NCI-H82 treated with DMSO at 0.1 percent for 48 hours (cell line): ENCODE data around the gene GATAD2B.

Experiments used
- DNase-seq: peaks from one replicate; lab custom pipeline; 2025; ENCODE audit not compliant: unreplicated experiment; lab: John Stamatoyannopoulos, UW

Gene GATAD2B

GRCh38 chr1:153922972-153923925 lies at the start of gene GATAD2B:
Gene GATAD2B, minus strand, starts transcription at chr1:153922972. Its CDS starts 94,625 bp downstream, at chr1:153828347.
- peak; percentile 100 for DNase-seq

DNA sequence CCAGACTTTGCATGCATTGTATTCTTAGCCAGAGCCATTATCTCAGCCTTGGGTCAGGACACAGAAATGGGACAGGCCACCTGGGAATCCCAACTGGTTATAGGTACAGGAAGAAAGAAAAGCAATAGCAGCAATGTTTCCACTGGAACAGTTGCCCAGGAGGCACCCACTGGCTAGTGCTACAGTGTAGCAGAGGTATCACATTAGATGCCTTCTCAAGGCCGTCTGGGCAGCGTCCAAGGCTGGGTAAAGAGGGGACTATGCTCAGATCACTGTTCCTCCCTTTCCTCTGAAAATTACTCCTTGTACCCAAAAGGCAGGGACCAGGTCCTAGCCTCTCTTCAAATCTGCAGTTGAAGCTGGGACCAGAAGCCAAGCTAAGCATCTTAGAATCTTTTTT lies 47.6 kb upstream of the GATAD2B start:
- DNase-seq, result no peak

- DNase-seq, result no peak
Observed at GRCh38 chr1:153968972-153969371, 46.2 kb upstream of the GATAD2B start.

DNA sequence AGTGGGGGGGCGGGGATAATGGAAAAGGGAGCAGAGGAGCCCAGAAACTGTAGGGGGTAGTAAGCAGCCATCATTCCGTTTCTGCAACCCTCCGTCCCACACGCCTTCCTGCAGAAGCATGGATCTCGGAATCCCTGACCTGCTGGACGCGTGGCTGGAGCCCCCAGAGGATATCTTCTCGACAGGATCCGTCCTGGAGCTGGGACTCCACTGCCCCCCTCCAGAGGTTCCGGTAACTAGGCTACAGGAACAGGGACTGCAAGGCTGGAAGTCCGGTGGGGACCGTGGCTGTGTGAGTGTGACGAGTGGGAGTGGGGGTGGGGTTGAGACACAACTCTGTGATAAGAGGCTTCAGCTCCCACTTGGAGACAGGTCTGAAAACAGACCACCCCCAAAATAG lies 45.6 kb upstream of the GATAD2B start:
- no peak for DNase-seq

DNA sequence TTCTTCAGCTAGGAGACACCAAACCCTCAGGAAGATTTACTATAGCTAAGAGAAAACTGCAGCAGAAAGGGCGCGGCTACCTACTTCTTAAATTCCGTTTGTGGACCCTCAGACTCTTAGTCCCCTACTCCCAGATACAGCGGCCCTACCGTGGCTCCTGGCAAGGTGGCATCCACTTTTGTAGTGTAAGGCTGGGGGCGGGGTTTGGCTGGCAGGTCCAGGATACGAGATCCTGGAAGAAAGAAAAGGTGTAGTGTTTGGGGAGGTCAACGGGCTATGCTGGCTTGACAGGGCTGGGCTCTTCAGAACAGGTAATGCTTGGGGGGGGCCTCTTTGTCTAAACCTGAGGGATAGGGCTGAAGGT lies 45.2 kb upstream of the GATAD2B start:
- no peak for DNase-seq

GRCh38 chr1:153967107-153967999 lies 44.6 kb upstream of the GATAD2B start, which contains the start of gene CREB3L4:
Gene CREB3L4, plus strand, starts transcription at chr1:153967902. Its CDS starts 624 bp downstream, at chr1:153968526.
- peak; percentile 98 for DNase-seq

DNA sequence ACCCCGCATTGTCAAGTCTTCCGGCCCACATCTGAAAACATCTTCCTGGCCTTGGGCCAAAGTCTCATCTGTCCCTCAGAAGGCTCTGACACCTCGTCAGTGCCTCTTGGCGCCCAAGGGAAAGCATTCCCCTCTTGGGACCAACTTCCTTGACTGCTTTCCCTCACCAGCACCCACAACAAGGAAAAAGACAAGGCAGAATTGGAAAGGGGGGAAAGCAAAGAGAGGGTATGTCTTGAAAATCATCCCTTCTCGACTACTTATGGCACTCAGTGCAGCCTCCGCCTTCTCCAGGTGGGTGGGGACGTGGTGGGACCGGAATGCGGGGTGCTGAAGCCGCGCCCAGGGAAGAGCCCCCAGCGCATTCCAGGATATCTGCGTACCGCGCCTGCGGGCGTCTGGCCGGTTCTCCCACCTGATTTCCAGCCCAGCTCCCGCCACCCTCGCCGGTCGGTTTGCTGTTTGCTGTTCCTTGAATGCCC lies 41.1 kb upstream of the GATAD2B start:
- peak; percentile 79 for DNase-seq

DNA sequence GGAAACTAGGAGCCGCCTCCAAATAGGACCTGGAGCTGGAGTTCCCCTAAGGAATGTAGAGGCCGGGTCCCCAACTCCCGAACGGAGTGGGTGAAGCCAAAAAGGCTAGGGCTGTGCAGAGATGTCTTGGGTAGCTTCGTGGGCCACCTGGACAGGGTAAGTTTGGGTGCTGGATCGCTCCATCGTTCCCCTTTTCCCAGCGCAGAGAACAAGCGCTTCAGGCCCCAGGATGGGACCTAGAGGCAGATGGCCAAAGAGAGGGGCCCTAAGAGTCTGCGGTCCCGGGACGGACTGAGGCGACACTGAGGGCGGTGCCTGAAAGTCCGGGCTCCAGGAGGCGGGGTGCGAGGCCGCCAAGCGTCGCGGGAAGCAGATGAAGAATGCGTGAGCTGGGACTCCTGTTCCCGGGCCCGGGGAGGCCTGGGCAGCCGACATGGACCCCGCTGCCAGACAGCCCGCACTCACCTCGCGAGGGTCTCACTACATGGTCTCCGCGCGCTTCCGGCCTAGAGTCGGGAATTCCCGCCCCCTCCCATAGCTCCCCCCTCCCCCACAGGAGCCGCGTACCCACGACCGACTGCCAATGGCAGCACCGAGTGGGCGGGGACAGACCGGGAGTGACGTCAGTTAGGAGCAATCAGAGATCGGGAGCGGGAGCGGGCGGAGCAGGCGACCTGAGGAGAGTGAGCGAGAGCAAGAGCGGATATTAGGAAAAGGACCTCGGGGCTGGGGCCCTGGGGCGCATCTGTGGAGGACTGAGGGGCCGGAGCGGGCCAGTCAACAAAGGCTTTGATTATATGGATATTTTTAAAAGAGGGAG lies 40.5 kb upstream of the GATAD2B start, which contains the start of gene SLC39A1:
SLC39A1 (minus strand) TSS at position 508 of the 820 bp plus-strand sequence. CDS start 822 bp downstream, outside the sequence.
- DNase-seq, result peak; percentile 100

- no peak for DNase-seq
Observed at GRCh38 chr1:153962088-153963029, 39.6 kb upstream of the GATAD2B start.

- DNase-seq, result no peak
Observed at GRCh38 chr1:153961421-153961820, 38.6 kb upstream of the GATAD2B start.

- DNase-seq, result no peak
Observed at GRCh38 chr1:153960206-153960605, 37.4 kb upstream of the GATAD2B start.

DNA sequence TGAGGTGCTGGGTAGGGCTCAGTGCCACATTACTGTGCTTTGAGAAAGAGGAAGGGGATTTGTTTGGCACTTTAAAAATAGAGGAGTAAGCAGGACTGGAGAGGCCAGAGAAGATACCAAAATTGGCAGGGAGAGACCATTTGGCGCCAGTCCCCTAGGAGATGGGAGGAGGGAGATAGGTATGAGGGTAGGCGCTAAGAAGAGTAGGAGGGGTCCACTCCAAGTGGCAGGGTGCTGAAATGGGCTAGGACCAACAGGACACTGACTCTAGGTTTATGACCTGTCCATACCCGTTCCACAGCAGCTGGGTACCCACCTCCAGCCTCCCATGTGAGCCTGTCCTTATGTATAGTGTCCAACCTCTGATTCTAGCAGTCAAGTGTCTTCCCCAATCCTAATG lies 36.7 kb upstream of the GATAD2B start:
- DNase-seq, result no peak

GRCh38 chr1:153958961-153959260 lies 36.1 kb upstream of the GATAD2B start:
- no peak for DNase-seq

DNA sequence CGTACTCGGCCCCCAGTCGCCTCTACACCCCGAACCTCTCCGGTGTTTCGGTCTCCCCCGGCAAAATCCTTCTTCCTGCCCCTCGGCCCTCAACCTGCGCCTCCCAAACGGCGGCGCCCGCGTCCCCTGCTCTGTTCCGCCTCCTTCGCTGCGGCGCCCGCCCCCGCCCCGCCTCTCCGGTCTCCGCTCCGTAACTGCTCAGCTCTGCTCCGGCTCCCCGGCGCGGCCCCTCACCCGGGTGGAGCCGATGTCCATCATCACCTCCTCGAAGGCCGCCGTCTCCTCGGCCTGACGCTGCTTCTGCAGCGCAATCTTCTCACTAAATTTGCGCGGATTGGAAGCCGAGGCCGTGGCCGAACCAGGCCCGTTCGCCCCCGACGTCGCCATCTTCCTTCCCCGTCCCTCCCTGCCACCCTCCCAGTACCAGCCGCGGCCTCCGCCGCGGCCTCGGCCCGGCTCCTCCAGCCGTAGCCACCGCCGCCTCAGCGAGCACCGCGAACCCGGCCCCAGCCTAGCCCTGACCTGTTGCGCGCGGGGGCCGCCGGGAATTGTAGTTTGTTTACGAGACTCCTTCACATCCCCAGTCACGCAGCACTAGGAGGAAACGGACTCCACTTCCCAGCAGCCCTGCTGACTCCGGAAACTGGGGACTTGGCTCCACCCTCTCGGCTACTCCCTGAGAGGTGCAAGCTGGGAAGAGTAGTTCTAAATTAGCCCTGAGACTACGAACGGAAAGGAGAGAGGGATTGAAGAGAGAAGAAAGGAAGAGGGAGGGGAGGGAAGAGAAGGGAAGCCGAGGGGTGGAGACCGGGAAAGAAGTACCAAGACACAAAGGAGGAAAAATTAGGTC lies 35.6 kb upstream of the GATAD2B start, which contains the start of gene CRTC2:
CRTC2 (minus strand) TSS at position 502 of the 850 bp plus-strand sequence; CDS start at position 387, 115 bp downstream.
- DNase-seq, result peak; percentile 100

DNA sequence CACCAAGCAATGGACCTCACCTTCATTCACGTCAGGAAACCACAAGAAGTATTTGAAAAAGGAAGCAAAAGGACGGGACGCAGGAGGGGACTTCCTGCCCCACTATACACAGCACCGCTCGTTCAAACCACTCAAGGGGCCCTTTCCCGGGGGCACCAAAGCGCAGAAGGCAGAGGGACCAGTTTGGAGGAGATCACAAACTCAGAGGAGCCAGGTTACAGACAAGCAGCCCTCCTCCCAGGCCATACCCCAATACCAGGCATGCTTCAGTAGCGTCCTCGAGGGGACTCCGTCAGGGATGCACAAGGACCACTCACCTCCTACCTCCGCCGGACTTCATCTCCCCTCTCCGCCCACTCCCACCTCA lies 35.0 kb upstream of the GATAD2B start:
- DNase-seq, result no peak

GRCh38 chr1:153956997-153957715 lies 34.4 kb upstream of the GATAD2B start:
- no peak for DNase-seq

DNA sequence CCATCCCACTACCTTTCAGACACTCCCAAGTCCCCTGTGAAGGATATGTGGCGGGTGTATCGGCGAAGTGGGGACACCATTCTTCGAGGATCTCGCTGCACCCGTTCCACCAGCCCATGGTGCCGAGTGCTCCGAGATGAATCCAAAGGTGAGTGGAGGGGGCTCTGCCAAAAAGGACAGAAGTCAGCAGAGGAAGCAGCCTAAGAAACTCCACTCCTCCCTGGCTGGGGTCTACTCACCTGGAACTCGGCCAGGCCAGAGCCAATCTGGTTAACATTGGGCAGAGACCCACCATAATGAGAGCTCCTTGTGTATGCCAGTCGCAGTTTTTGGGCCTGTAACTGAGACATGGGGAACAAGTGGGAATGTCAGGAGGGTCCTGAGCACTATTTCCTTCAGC lies 32.1 kb upstream of the GATAD2B start:
- no peak for DNase-seq

DNA sequence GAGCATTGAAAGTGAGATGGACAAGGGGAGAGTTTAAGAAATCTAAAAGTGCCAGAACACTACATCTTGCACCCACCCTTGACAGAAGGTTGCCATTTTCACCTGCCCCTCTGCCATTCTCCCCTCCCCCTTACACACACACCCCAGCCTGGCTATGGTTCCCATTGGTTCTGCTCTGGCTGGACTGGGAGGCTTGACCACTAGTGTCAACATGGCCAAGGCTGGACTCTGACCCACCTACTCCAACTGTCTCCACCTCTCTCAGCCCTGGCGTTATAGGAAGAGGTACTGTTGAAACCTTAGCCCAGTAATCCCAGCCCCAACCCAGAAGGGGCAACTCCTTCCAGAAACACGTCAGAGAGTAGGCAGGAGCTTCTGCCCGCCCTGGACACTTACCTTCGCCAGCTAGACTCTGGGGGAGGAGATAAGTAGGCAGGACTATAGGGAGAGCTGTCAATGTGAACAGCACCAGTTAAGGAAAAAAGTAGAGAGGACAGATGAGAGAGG lies 31.1 kb upstream of the GATAD2B start:
- DNase-seq, result no peak
